HepG2 (cell line): ENCODE results near the gene CD248. TPM values are rescaled to one million over a fixed set of nuclear protein-coding genes. Genes with fewer than 3 reads are reported as not detected.

Experiments
- ARID3A ChIP-seq: IDR thresholded peaks from 2 replicates; pipeline ENCODE4 v1.6.1; 2012; ENCODE audit warnings: low read depth, low read length, improper control_type of control experiment
- BHLHE40 ChIP-seq: IDR thresholded peaks from 2 replicates; pipeline ENCODE4 v1.6.1; 2011; ENCODE audit warnings: low read length, improper control_type of control experiment
- CERS6 ChIP-seq: sonication (generic); formaldehyde crosslinking; IDR thresholded peaks from 2 replicates; pipeline ENCODE4 v1.5.0; 2020; ENCODE audit warnings: missing genetic modification reagents
- FUBP1 ChIP-seq: sonication (generic); formaldehyde crosslinking; IDR thresholded peaks from 2 replicates; pipeline ENCODE4 v1.5.1; 2020; ENCODE audit warnings: missing genetic modification reagents, mild to moderate bottlenecking, borderline replicate concordance
- GPN1 ChIP-seq: sonication (generic); formaldehyde crosslinking; IDR thresholded peaks from 2 replicates; pipeline ENCODE4 v1.5.1; 2020; ENCODE audit warnings: missing genetic modification reagents, borderline replicate concordance
- NR2C2 ChIP-seq: sonication (generic); formaldehyde crosslinking; IDR thresholded peaks from 2 replicates; pipeline ENCODE4 v1.4.0; 2020; ENCODE audit warnings: missing genetic modification reagents, mild to moderate bottlenecking, moderate library complexity, borderline replicate concordance
- SNAPC4 ChIP-seq: sonication (generic); formaldehyde crosslinking; IDR thresholded peaks from 2 replicates; pipeline ENCODE4 v1.4.0; 2020; ENCODE audit warnings: mild to moderate bottlenecking, missing genetic modification reagents
- STAT6 ChIP-seq: sonication (generic); formaldehyde crosslinking; IDR thresholded peaks from 2 replicates; pipeline ENCODE4 v1.4.0; 2020; ENCODE audit warnings: missing genetic modification reagents, mild to moderate bottlenecking, borderline replicate concordance
- ZFP41 ChIP-seq: sonication (generic); formaldehyde crosslinking; IDR thresholded peaks from 2 replicates; pipeline ENCODE4 v1.4.0; 2020; ENCODE audit warnings: mild to moderate bottlenecking, missing genetic modification reagents, borderline replicate concordance
- ZNF207 ChIP-seq: fragments of 450-650 bp; IDR thresholded peaks from 2 replicates; pipeline ENCODE4 v1.6.1; 2016; ENCODE audit warnings: antibody characterized with exemption, borderline replicate concordance
- ZNF337 ChIP-seq: sonication (generic); formaldehyde crosslinking; IDR thresholded peaks from 2 replicates; pipeline ENCODE4 v1.5.1; 2020; ENCODE audit warnings: missing genetic modification reagents, low read depth, mild to moderate bottlenecking, borderline replicate concordance
- ZNF883 ChIP-seq: sonication (generic); formaldehyde crosslinking; IDR thresholded peaks from 2 replicates; pipeline ENCODE4 v1.5.1; 2020; ENCODE audit warnings: mild to moderate bottlenecking, missing genetic modification reagents; ENCODE audit errors: not compliant biosample characterization
- ZSCAN30 ChIP-seq: sonication (generic); formaldehyde crosslinking; IDR thresholded peaks from 2 replicates; pipeline ENCODE4 v1.5.0; 2020; ENCODE audit warnings: mild to moderate bottlenecking, missing genetic modification reagents
- polyA plus RNA-seq, 8 experiments: library from polyadenylated mRNA; depleted of rRNA in 3 of 8; stranded (reverse) in 7 of 8; unstranded in 1 of 8; fragments of >200 nt; fragmentation: Illumina TruSeq in 4 of 8; extraction: Trizol in 4 of 8; gene quantifications; 2 replicates each; pipeline versions ENCODE4 v1.2.1 to v1.2.3, GENCODE V29; 2011 to 2016; ENCODE audit warnings: low read depth in 4 of 8, missing spikeins in 1 of 8, mixed read lengths in 1 of 8; ENCODE audit not compliant: insufficient read depth in 1 of 8
- total RNA-seq, 5 experiments: library from RNA; depleted of rRNA; stranded (reverse); fragments of >200 nt; fragmentation: Illumina TruSeq; extraction: Trizol; gene quantifications; 2 replicates each; pipeline ENCODE4 v1.2.3, GENCODE V29; 2016; ENCODE audit warnings: low read depth in 1 of 5

Gene CD248
- total and polyA plus RNA-seq, 2 of the 13 experiments (the other 11 are each of a cell fraction or from before 2014, with no cell fraction given): 0.25 to 0.35 TPM

GRCh38 chr11:66282468-66283455 is 34.1 kb downstream of the CD248 start (continued):
- TF ChIP-seq ZFP41 (CRISPR knock-in tag) (no peak), ZNF337 (CRISPR knock-in tag) (no peak), SNAPC4 (no peak), BHLHE40 (peak; percentile 50; the same call in 1 of the 2 replicates), ZNF207 (no peak), STAT6 (CRISPR knock-in tag) (no peak), CERS6 (CRISPR knock-in tag) (no peak), ARID3A (no peak), ZSCAN30 (no peak), GPN1 (CRISPR knock-in tag) (no peak), NR2C2 (CRISPR knock-in tag) (0 out of 2 replicates have a peak, but pooled peaks have one; percentile 33), FUBP1 (CRISPR knock-in tag) (no peak), ZNF883 (CRISPR knock-in tag) (no peak)
